K562 (cell line): Measurements from ENCODE around the gene ISY1. TPM values are rescaled to one million over a fixed set of nuclear protein-coding genes. Genes with fewer than 3 reads are reported as not detected.
"Not testable (repeated sequence)": the region's sequence is repeated elsewhere in the genome, so short reads cannot be mapped to it uniquely, and the experiment has no call there.

ENCODE experiments used
- ATAC-seq: fragments of 200-7000 bp; cut with Tn5 transposase; 3 replicates; pipeline ENCODE4 v1.9.1; 2020; ENCODE audit warnings: moderate library complexity
- BruUV-seq: library from RNA; stranded (reverse); fragments of 400-500 nt; replicated peaks from 2 replicates; lab custom pipeline; 2021; lab: Mats Ljungman, UMichigan
- CTCF ChIA-PET: fragments of 300-600 bp; formaldehyde crosslinking; extraction: SDS; loops from one replicate; lab custom pipeline; 2021; ENCODE audit warnings: low intra/inter-chr PET ratio; lab: Yijun Ruan, JAX
- POLR2A ChIA-PET: fragments of 300-600, 350-650 bp; sonication (Branson Sonifier 250); formaldehyde crosslinking; extraction: SDS; loops from one replicate; lab custom pipeline; 2021; ENCODE audit warnings: antibody characterized with exemption, inconsistent platforms; lab: Yijun Ruan, JAX
- DNase-seq, 4 experiments: peaks; one replicate each; pipeline versions ENCODE4 v3.0.0 to v3.0.0-alpha.2; 2011 to 2018; ENCODE audit warnings: low spot score in 3 of 4, mixed read lengths in 3 of 4; ENCODE audit errors: extremely low read depth in 1 of 4
- FAIRE-seq: peaks from 2 replicates; lab custom pipeline; 2011; peaks lifted over from hg19 to GRCh38; lab: Jason Lieb, UNC
- H2AFZ ChIP-seq: 2 replicates; pipeline ENCODE4 v1.6.0; 2011; ENCODE audit warnings: low read depth, low read length, control low read depth, inconsistent platforms
- H3K27ac ChIP-seq: fragments of 200-600 bp; 3 replicates; pipeline ENCODE4 v1.8.0; 2011; ENCODE audit warnings: low read depth, mild to moderate bottlenecking, control low read depth, inconsistent platforms, low read length, moderate library complexity, mixed read lengths; ENCODE audit errors: extremely low read depth
- H3K27me3 ChIP-seq, 2 experiments: fragments of 300-600 bp in 1 of 2; 2 replicates in 1 of 2; 3 replicates in 1 of 2; pipeline versions ENCODE4 v1.6.0 to v1.8.0; 2011; ENCODE audit warnings: inconsistent platforms in 2 of 2, low read length in 2 of 2, mild to moderate bottlenecking in 1 of 2, mixed read lengths in 1 of 2, moderate library complexity in 1 of 2; ENCODE audit not compliant: control insufficient read depth in 2 of 2, insufficient read depth in 2 of 2
- H3K36me3 ChIP-seq: fragments of 300-600 bp; 3 replicates; pipeline ENCODE4 v1.8.0; 2011; ENCODE audit warnings: mild to moderate bottlenecking, low read length, inconsistent platforms; ENCODE audit not compliant: control insufficient read depth, insufficient read depth
- H3K4me1 ChIP-seq, 2 experiments: fragments of 200-600 bp in 1 of 2; replicated peaks in 1 of 2; 2 replicates in 1 of 2; 3 replicates in 1 of 2; pipeline versions ENCODE4 v1.5.1 to v1.8.0; 2011; ENCODE audit warnings: inconsistent platforms in 2 of 2, low read length in 2 of 2, mild to moderate bottlenecking in 1 of 2, mixed read lengths in 1 of 2, moderate library complexity in 1 of 2; ENCODE audit not compliant: control insufficient read depth in 2 of 2, insufficient read depth in 2 of 2
- H3K4me2 ChIP-seq: 2 replicates; pipeline ENCODE4 v1.6.1; 2011; ENCODE audit warnings: low read length, control low read depth, inconsistent platforms, mixed read lengths; ENCODE audit not compliant: insufficient read depth
- H3K4me3 ChIP-seq: fragments of 200-600 bp; sonication (generic), shearing (Covaris generic); 2 replicates; pipeline ENCODE4 v1.5.1; 2016; ENCODE audit warnings: control low read depth, inconsistent platforms
- H3K79me2 ChIP-seq: fragments of 200-600 bp; 3 replicates; pipeline ENCODE4 v1.8.0; 2011; ENCODE audit warnings: low read length, inconsistent platforms; ENCODE audit not compliant: control insufficient read depth, insufficient read depth
- H3K9ac ChIP-seq, 2 experiments: 2 replicates each; pipeline versions ENCODE4 v1.6.0 to v1.6.1; 2011; ENCODE audit warnings: low read depth in 2 of 2, low read length in 2 of 2, control low read depth in 1 of 2, inconsistent platforms in 1 of 2, mild to moderate bottlenecking in 1 of 2, mixed read lengths in 1 of 2; ENCODE audit not compliant: insufficient read depth in 1 of 2
- H3K9me1 ChIP-seq: one replicate; pipeline ENCODE4 v1.6.0; 2011; ENCODE audit warnings: inconsistent platforms, mild to moderate bottlenecking, low read length, moderate library complexity; ENCODE audit not compliant: control insufficient read depth, insufficient read depth
- H3K9me3 ChIP-seq: replicated peaks from 2 replicates; pipeline ENCODE4 v1.5.1; 2011; ENCODE audit warnings: low read depth, low read length, inconsistent platforms; ENCODE audit not compliant: control insufficient read depth, insufficient read depth
- H4K20me1 ChIP-seq: replicated peaks from 2 replicates; pipeline ENCODE4 v1.6.1; 2011; ENCODE audit warnings: low read length, inconsistent platforms, mixed read lengths; ENCODE audit not compliant: control insufficient read depth, insufficient read depth
- CHD7 ChIP-seq: fragments of 200-600 bp; sonication (generic); IDR thresholded peaks from one replicate; pipeline ENCODE4 v1.6.1; 2012; ENCODE audit warnings: mild to moderate bottlenecking, low read depth, low read length, inconsistent platforms
- ZNF23 ChIP-seq: fragments of 250-450 bp; sonication (Bioruptor Pico); IDR thresholded peaks from 2 replicates; pipeline ENCODE4 v1.4.0; 2020; ENCODE audit warnings: mild to moderate bottlenecking
- WGBS: fragments of 100-300 bp; shearing (Covaris generic); methylation state at CpG from one replicate; pipeline ENCODE4 v1.1.6; 2016; ENCODE audit warnings: low coverage, mixed read lengths; ENCODE audit not compliant: insufficient coverage; ENCODE audit errors: missing lambda C conversion rate; 5-methylcytosine and 5-hydroxymethylcytosine counted together
- in situ Hi-C: fragments of 300-500 bp; cut with MboI; formaldehyde crosslinking; loops from 4 replicates; pipeline ENCODE4 v1.15.0; 2018; ENCODE audit warnings: inconsistent platforms, mixed read lengths
- intact Hi-C: fragments of 100-400 bp; cut with micrococcal nuclease; formaldehyde crosslinking; loops from 2 replicates; pipeline ENCODE4 v1.14.2; 2022
- polyA plus RNA-seq, 8 experiments: library from polyadenylated mRNA; depleted of rRNA in 4 of 8; stranded (reverse) in 5 of 8; unstranded in 3 of 8; fragments of >200 nt; fragmentation: Nextera tagmentation in 2 of 8; fragmentation: Illumina TruSeq in 1 of 8; extraction: Ambion mirVana in 2 of 8; extraction: Trizol in 1 of 8; gene quantifications; 2 replicates each; pipeline versions ENCODE4 v1.2.1 to v1.2.3, GENCODE V29; 2011 to 2014; ENCODE audit warnings: inconsistent platforms in 1 of 8, missing spikeins in 1 of 8
- total RNA-seq, 7 experiments: library from RNA; depleted of rRNA in 6 of 7; stranded (reverse); fragments of >200 nt in 6 of 7; fragmentation: Illumina TruSeq in 2 of 7; extraction: Trizol in 2 of 7; gene quantifications; 2 replicates each; pipeline versions ENCODE4 v1.2.1 to v1.2.3, GENCODE V29; 2011 to 2021; ENCODE audit warnings: low replicate concordance in 1 of 7

The ISY1 gene
- total and polyA plus RNA-seq, 9 of the 15 experiments (the other 6 are each of a cell fraction or from before 2014, with no cell fraction given) = 23.5 to 50.0 (median 32.9) TPM

GRCh38 chr3:129136275-129136674, 24.6 kb downstream of the ISY1 start:
- H3K9ac ChIP-seq, ATAC-seq, BruUV-seq, H3K4me3 ChIP-seq, POLR2A ChIA-PET, H4K20me1 ChIP-seq, H3K9me3 ChIP-seq, H3K9me1 ChIP-seq, H3K27me3 ChIP-seq, CTCF ChIA-PET, in situ Hi-C loops, H2AFZ ChIP-seq, intact Hi-C loops, H3K79me2 ChIP-seq, H3K4me2 ChIP-seq, FAIRE-seq, H3K27ac ChIP-seq, DNase-seq, H3K4me1 ChIP-seq: not testable (repeated sequence)
- 93% methylated on average over 5 of the region's 10 CpGs for WGBS
- H3K36me3 ChIP-seq = peaks cover 44% of the 10 kb centered on the region

GRCh38 chr3:129132097-129132866, 28.6 kb downstream of the ISY1 start:
- POLR2A ChIA-PET = interaction anchor here (0.6 to 1.1 kb wide), 3 partner anchors 9 to 859 kb away, joined by 3 to 5 read pairs (median 3); no protein-coding TSS in a partner anchor
- no peak overlapping the region for H3K4me2 ChIP-seq
- 78% methylated on average over 5 of the region's 5 CpGs for WGBS
- no peak overlapping the region for H3K27ac ChIP-seq
- no peaks in the 10 kb centered on the region for H3K9me3 ChIP-seq
- CTCF ChIA-PET = interaction anchor here (0.5 kb wide), 1 partner anchor 162 kb away, joined by 3 read pairs; no protein-coding TSS in a partner anchor
- no peaks in the 10 kb centered on the region for H3K9me1 ChIP-seq
- H3K4me3 ChIP-seq = no peak overlapping the region
- in situ Hi-C loops (no loop called here), intact Hi-C loops (no loop called here)
- ATAC-seq (no peak), FAIRE-seq (no peak), DNase-seq (no peak)
- H3K36me3 ChIP-seq = peaks cover 53% of the 10 kb centered on the region
- H3K4me1 ChIP-seq = peaks cover 0 to 7% of the 10 kb centered on the region in 2 experiments; a peak in 2 of 5 replicates
- no peak overlapping the region for H3K9ac ChIP-seq
- no peak overlapping the region for H2AFZ ChIP-seq
- H4K20me1 ChIP-seq = no peaks in the 10 kb centered on the region
- no TSS peak for BruUV-seq
- H3K79me2 ChIP-seq = no peaks in the 10 kb centered on the region
- no peaks in the 10 kb centered on the region for H3K27me3 ChIP-seq
- TF ChIP-seq CHD7 = no peak
- TF ChIP-seq ZNF23 (CRISPR knock-in tag) = no peak
